ENCODE measurements around the gene BCAR1.
"Not testable (repeated sequence)": the region's sequence is repeated elsewhere in the genome, so short reads cannot be mapped to it uniquely, and the experiment has no call there.

- TF ChIP-seq CTCF (IDR thresholded peaks at IDR 0.05); POLR2AphosphoS5 (IDR thresholded peaks at IDR 0.05; ENCODE audit: insufficient read depth in 1 of 2, low read depth in 1 of 2): not testable (repeated sequence)
Observed at GRCh38 chr16:75205438-75205837, 46.0 kb downstream of the BCAR1 start.
